Heart right ventricle (tissue), 16 donors: ENCODE data around the gene HAPLN3. TPM values are rescaled to one million over a fixed set of nuclear protein-coding genes. Genes with fewer than 3 reads are reported as not detected.

ENCODE experiments used
- ATAC-seq, 8 donors: fragments of 200-7000 bp; cut with Tn5 transposase; one replicate each; pipeline ENCODE4 v1.9.1; 2020; ENCODE audit warnings: mild to moderate bottlenecking in 8 of 8, moderate library complexity in 8 of 8, moderate number of reproducible peaks in 1 of 8
- DNase-seq, 2 donors: peaks; one replicate each; pipeline ENCODE4 v3.0.0-alpha.2; 2020
- H3K27ac ChIP-seq, 10 donors: fragments of 200-600 bp; sonication (generic) in 2 of 10; one replicate each; pipeline versions ENCODE4 v1.5.0 to v1.8.0; 2020 to 2022; ENCODE audit warnings: mild to moderate bottlenecking in 3 of 10
- H3K27me3 ChIP-seq, 7 donors: fragments of 200-600 bp; one replicate each; pipeline ENCODE4 v1.8.0; 2021 to 2022; ENCODE audit warnings: mild to moderate bottlenecking in 2 of 7
- H3K36me3 ChIP-seq, 9 donors: fragments of 200-600 bp; sonication (generic) in 1 of 9; one replicate each; pipeline versions ENCODE4 v1.5.0 to v1.8.0; 2020 to 2022; ENCODE audit warnings: mild to moderate bottlenecking in 2 of 9
- H3K4me1 ChIP-seq, 9 donors: fragments of 200-600 bp; sonication (generic) in 1 of 9; one replicate each; pipeline versions ENCODE4 v1.5.0 to v1.8.0; 2020 to 2022; ENCODE audit warnings: mild to moderate bottlenecking in 4 of 9
- H3K4me3 ChIP-seq, 10 donors: fragments of 200-600 bp; sonication (generic) in 2 of 10; one replicate each; pipeline versions ENCODE4 v1.5.0 to v1.8.0; 2020 to 2022; ENCODE audit warnings: mild to moderate bottlenecking in 7 of 10, moderate library complexity in 2 of 10
- H3K9me3 ChIP-seq, 11 donors: fragments of 200-600 bp in 10 of 11; sonication (generic) in 2 of 11; one replicate each; pipeline versions ENCODE4 v1.5.0 to v1.8.0; 2013 to 2022; ENCODE audit warnings: mild to moderate bottlenecking in 2 of 11, control low read depth in 1 of 11, moderate library complexity in 1 of 11
- WGBS, 2 donors: extraction: QIAGEN DNeasy Blood & Tissue Kit; methylation state at CpG; one replicate each; pipeline ENCODE4 v1.1.7; 2013; ENCODE audit warnings: inconsistent platforms in 1 of 2; 5-methylcytosine and 5-hydroxymethylcytosine counted together
- intact Hi-C, 10 donors: fragments of 100-400 bp; cut with DNase I; formaldehyde crosslinking; loops; one replicate each; pipeline versions ENCODE4 v1.11.1 to v1.14.2; 2022
- polyA plus RNA-seq, 2 donors: library from polyadenylated mRNA; stranded (reverse); fragments of 200-250 nt; gene quantifications; one replicate each; pipeline ENCODE4 v1.2.3, GENCODE V29; 2013
- total RNA-seq, 10 donors: library from RNA; stranded (reverse); fragmentation: NEBNext Ultra II Directional in 3 of 10; extraction: Animal tissue kit (Norgen Biotek cat#: 25700) in 3 of 10; gene quantifications; one replicate each; pipeline versions ENCODE4 v1.2.1 to v1.2.4, GENCODE V29; 2021 to 2023
- TF ChIP-seq, protein P1 (sequence below), 9 donors: fragments of 200-600 bp; sonication (generic) in 2 of 9; IDR thresholded peaks; one replicate each; pipeline versions ENCODE4 v1.5.0 to v1.8.0; 2021 to 2022; ENCODE audit warnings: antibody characterized with exemption in 9 of 9, mild to moderate bottlenecking in 5 of 9, moderate library complexity in 1 of 9
- donor health status: Arrhythmogenic right ventricular cardiomyopathy.
- donor health status: ischemic (EF 13 %, LVEDD 7.1; RV severe dilation, severe dysfunction).
- donor health status: healthy with polysubstance abuse.
- donor health status: DM: no; HTN: yes; CAD: no.
- donor health status: DM: no; HTN: no; CAD: no.
- donor health status: ischemic (EF 25% LVEDD 6.9; RV normal size, moderate dysfunction).
- donor health status: ischemic (EF 25% LVEDD 5.7; RV mildly dilated, moderate dysfunction).
- donor health status: healthy.
- donor health status: DM: yes; HTN: yes; CAD: no.
- donor health status: Ischemic cardiomyopathy.
- donor health status: ischemic (EF 35%, LVEDD 5.7; RV mildly dilated, moderate dysfunction).
- donor health status: nonischemic (EF 11% LVEDD 7.7; RV severe dilation, severe dysfunction).
- donor health status: DM: yes; HTN: yes; CAD: no.
- donor health status: PGD.
- donor health status: ischemic (EF 29% LVEDD 5.4; RV normal size, mild dysfunction).
- donor health status: nonischemic (EF 23%, LVEDD 6.1; RV moderate dilation, normal function).

Gene HAPLN3
- total and polyA plus RNA-seq, 12 donors = 1.2 to 25.8 (median 3.8) TPM

GRCh38 chr15:88872106-88872505 lies 23.2 kb downstream of the HAPLN3 start:
- Histone ChIP-seq H3K4me3 (no peak overlapping the region), H3K27ac (no peak overlapping the region), H3K9me3 (no peaks in the 10 kb centered on the region), H3K27me3 (peaks cover 0 to 7% (median 0%) of the 10 kb centered on the region in 7 donors), H3K4me1 (peaks cover 0 to 8% (median 0%) of the 10 kb centered on the region in 9 donors), H3K36me3 (peaks cover 0 to 11% (median 0%) of the 10 kb centered on the region in 9 donors)
- intact Hi-C loops = no loop called here
- ATAC-seq (no peak), DNase-seq (no peak)
- 71 to 75% methylated on average over 6 of the region's 6 CpGs for WGBS, 2 donors
- TF ChIP-seq, protein P1, sequence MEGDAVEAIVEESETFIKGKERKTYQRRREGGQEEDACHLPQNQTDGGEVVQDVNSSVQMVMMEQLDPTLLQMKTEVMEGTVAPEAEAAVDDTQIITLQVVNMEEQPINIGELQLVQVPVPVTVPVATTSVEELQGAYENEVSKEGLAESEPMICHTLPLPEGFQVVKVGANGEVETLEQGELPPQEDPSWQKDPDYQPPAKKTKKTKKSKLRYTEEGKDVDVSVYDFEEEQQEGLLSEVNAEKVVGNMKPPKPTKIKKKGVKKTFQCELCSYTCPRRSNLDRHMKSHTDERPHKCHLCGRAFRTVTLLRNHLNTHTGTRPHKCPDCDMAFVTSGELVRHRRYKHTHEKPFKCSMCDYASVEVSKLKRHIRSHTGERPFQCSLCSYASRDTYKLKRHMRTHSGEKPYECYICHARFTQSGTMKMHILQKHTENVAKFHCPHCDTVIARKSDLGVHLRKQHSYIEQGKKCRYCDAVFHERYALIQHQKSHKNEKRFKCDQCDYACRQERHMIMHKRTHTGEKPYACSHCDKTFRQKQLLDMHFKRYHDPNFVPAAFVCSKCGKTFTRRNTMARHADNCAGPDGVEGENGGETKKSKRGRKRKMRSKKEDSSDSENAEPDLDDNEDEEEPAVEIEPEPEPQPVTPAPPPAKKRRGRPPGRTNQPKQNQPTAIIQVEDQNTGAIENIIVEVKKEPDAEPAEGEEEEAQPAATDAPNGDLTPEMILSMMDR (IDR thresholded peaks at IDR 0.05) = no peak

- DNase-seq = no peak
- intact Hi-C loops = no loop called here
- peaks cover 0 to 8% (median 0%) of the 10 kb centered on the region in 9 donors for H3K4me1 ChIP-seq
- no peak overlapping the region for H3K27ac ChIP-seq
- peaks cover 0 to 7% (median 0%) of the 10 kb centered on the region in 7 donors for H3K27me3 ChIP-seq
- H3K36me3 ChIP-seq = peaks cover 0 to 5% (median 0%) of the 10 kb centered on the region in 9 donors
- no peak for ATAC-seq
- H3K9me3 ChIP-seq = no peaks in the 10 kb centered on the region
- no peak overlapping the region for H3K4me3 ChIP-seq
- TF ChIP-seq, protein P1 (IDR thresholded peaks at IDR 0.05) = no peak
- 79 to 80% methylated on average over 14 of the region's 14 CpGs for WGBS, 2 donors
Observed at GRCh38 chr15:88871313-88871712, 24.0 kb downstream of the HAPLN3 start.

- Histone ChIP-seq H3K36me3 (no peaks in the 10 kb centered on the region), H3K4me3 (no peak overlapping the region), H3K27me3 (peaks cover 0 to 3% (median 0%) of the 10 kb centered on the region in 7 donors), H3K4me1 (no peaks in the 10 kb centered on the region), H3K27ac (no peak overlapping the region), H3K9me3 (no peaks in the 10 kb centered on the region)
- DNase-seq (no peak), ATAC-seq (no peak)
- 91 to 94% methylated on average over 10 of the region's 10 CpGs for WGBS, 2 donors
- intact Hi-C loops = no loop called here
- TF ChIP-seq, protein P1 (IDR thresholded peaks at IDR 0.05) = no peak
Observed at GRCh38 chr15:88866295-88866881, 29.0 kb downstream of the HAPLN3 start.

DNA sequence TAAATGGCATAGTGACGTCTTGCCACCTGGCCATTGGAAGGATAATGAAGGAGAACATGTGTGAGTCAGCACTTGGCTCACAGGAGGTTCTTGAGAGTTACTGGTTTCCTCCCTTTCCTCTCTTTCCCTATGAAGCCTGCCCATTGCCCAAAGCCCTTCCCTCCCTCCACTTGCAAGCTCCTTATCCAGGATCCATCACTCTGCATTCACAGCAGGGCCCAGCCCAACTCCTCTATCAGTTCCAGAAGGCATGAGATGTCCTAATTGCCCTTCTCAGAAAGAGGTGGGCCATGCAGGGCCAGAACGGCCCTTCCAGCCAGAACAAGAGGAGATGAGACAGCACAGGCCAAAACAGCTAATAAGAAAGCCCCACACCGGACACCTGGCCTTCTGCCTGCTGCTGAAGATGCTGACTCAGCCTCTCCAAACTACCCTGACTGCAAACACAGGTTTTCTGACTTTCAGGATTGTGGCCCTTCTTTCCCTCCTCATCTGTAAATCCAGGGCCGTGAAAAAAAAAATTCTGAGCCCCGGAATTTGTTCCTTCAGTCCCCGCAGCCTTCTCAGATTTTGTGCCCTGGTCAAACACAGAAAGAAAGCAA lies 29.7 kb downstream of the HAPLN3 start:
- Histone ChIP-seq H3K27ac (no peak overlapping the region), H3K4me1 (no peaks in the 10 kb centered on the region), H3K36me3 (no peaks in the 10 kb centered on the region), H3K27me3 (no peaks in the 10 kb centered on the region), H3K9me3 (no peaks in the 10 kb centered on the region), H3K4me3 (no peak overlapping the region)
- ATAC-seq (no peak), DNase-seq (no peak)
- intact Hi-C loops = no loop called here
- TF ChIP-seq, protein P1 (IDR thresholded peaks at IDR 0.05) = no peak
- 71 to 73% methylated on average over 6 of the region's 6 CpGs for WGBS, 2 donors
